Activated T-helper 1 cell treated with anti-CD3 and anti-CD28 coated beads, Interleukin-12 subunit alpha, Interleukin-12 subunit beta, Interleukin-2, Interleukin-4 antibody, amounts not matched to agents 30 ng/mL and 10 ng/mL and 1 ng/mL, durations not matched to agents 14 hours and 24 hours and 36 hours (primary cell): ENCODE measurements around the gene HJV. TPM values are rescaled to one million over a fixed set of nuclear protein-coding genes. Genes with fewer than 3 reads are reported as not detected.

Experiments used
- DNase-seq: peaks from one replicate; pipeline ENCODE4 v3.0.0; 2021; ENCODE audit warnings: low spot score
- H3K27ac Mint-ChIP-seq: one replicate; pipeline ENCODE4 v1.8.0; 2021; ENCODE audit warnings: mild to moderate bottlenecking, mixed read lengths
- H3K27me3 Mint-ChIP-seq: one replicate; pipeline ENCODE4 v1.8.0; 2022; ENCODE audit warnings: mild to moderate bottlenecking, moderate library complexity, mixed read lengths; ENCODE audit not compliant: insufficient read depth
- H3K36me3 Mint-ChIP-seq: one replicate; pipeline ENCODE4 v1.8.0; 2021; ENCODE audit warnings: low read depth, mixed read lengths
- H3K4me1 Mint-ChIP-seq: one replicate; pipeline ENCODE4 v1.8.0; 2021; ENCODE audit warnings: low read depth, mixed read lengths
- H3K4me3 Mint-ChIP-seq: one replicate; pipeline ENCODE4 v1.8.0; 2021; ENCODE audit warnings: mild to moderate bottlenecking, moderate library complexity, mixed read lengths
- H3K9me3 Mint-ChIP-seq: one replicate; pipeline ENCODE4 v1.8.0; 2021; ENCODE audit warnings: mixed read lengths
- intact Hi-C: fragments of 100-400 bp; cut with micrococcal nuclease; formaldehyde crosslinking; loops from one replicate; pipeline ENCODE4 v1.15.1; 2024
- total RNA-seq: library from RNA; stranded (reverse); gene quantifications from 2 replicates; pipeline ENCODE4 v1.2.3, GENCODE V29; 2022

The HJV gene
- total RNA-seq, 1 donor from 2014 or later: not detected

DNA sequence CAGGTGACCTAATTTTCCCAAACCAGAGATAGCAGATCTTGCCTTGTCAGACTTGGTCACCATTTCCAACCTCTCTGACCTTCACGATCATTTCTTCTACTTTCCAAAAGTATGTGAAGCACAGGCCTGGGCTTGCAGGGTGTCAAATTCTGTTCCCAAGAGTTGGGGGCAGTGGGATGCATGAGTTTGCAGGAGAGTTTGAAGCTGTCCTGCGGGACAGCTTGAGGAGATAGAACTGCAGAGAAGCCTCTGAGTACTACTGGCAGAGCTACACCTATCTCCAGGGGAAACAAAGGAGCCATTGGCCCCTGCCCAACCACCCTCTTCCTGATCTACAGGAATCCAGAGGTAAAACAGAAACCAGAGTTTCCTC is 36.4 kb downstream of the HJV start:
- intact Hi-C loops: loop anchor here (1.0 kb wide), 1 partner anchor 9 kb away; no protein-coding TSS in a partner anchor
- Mint-ChIP-seq H3K27ac (peak overlapping the region; percentile 80), H3K9me3 (no peaks in the 10 kb centered on the region)

DNA sequence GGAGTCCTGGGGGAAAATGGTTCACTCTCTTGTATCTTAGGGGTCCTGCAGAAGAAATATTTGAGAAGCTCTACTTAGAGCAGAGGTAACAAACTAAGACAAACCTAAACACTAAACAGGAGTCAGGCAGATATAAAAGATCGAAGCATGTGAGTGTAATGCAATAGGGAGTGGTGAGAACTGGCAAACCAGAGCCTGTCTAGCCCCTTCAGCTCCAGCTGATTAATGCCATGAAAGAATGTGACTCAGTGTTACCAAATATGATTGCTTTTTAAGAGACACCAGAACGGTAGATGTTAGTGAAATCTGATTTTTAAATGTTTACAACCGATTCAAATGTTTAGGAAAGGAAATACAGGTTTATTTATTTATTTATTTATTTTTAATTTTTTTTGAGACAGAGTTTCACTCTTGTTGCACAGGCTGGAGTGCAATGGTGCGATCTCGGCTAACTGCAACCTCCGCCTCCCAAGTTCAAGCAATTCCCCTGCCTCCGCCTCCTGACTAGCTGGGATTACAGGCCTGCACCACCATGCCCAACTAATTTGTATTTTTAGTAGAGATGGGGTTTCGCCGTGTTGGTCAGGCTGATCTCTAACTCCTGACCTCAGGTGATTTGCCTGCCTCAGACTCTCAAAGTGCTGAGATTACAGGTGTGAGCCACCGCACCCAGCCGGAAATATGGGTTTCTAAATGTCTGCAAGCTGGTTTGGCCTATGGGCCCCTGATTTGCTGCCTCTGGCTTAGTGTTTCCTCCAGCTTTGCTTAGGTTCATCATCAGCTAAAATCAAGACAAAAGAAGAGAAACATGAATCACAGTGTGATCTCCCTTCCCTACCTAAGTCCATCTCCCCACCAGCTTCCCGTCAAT is 37.3 kb downstream of the HJV start:
- peak overlapping the region; percentile 80 for H3K27ac Mint-ChIP-seq
- H3K4me1 Mint-ChIP-seq: peaks cover 35% of the 10 kb centered on the region
- peaks cover 2% of the 10 kb centered on the region for H3K36me3 Mint-ChIP-seq
- no peaks in the 10 kb centered on the region for H3K27me3 Mint-ChIP-seq
- intact Hi-C loops: no loop called here
- peak overlapping the region; percentile 23 for H3K4me3 Mint-ChIP-seq
- DNase-seq: no peak
- no peaks in the 10 kb centered on the region for H3K9me3 Mint-ChIP-seq

More for the DNA sequence above, 36.4 kb downstream of the HJV start:
- Mint-ChIP-seq H3K4me3 (peak overlapping the region; percentile 23), H3K36me3 (peaks cover 2% of the 10 kb centered on the region), H3K27me3 (no peaks in the 10 kb centered on the region), H3K4me1 (peaks cover 36% of the 10 kb centered on the region)
- no peak for DNase-seq

DNA sequence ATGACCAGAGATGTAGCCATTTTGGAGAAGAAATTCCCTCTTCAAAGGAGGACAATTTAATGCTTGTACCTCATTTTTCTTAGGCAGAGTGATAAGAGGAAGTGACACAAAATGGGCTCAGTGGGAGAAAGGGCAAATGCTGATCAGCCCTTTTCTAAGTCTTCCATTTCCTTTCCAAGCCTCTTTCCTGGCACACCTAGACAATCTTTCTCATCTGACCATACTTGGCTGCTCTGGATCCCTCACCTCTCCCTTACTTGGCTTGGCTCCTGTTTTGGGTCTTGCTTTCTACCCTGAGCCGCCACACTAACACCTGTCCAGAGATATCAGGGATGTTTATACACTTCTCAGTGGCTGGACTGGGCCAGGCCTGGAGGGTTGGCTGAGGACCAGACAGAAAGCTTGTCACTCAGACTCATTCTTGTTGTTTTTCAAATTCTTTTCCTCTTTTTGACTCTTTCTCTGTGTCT is 38.3 kb downstream of the HJV start:
- H3K27me3 Mint-ChIP-seq: no peaks in the 10 kb centered on the region
- H3K4me1 Mint-ChIP-seq: peaks cover 30% of the 10 kb centered on the region
- no peaks in the 10 kb centered on the region for H3K9me3 Mint-ChIP-seq
- H3K27ac Mint-ChIP-seq: peak overlapping the region; percentile 72
- H3K36me3 Mint-ChIP-seq: peaks cover 2% of the 10 kb centered on the region
- peak overlapping the region; percentile 41 for H3K4me3 Mint-ChIP-seq
- no peak for DNase-seq
- intact Hi-C loops: no loop called here

DNA sequence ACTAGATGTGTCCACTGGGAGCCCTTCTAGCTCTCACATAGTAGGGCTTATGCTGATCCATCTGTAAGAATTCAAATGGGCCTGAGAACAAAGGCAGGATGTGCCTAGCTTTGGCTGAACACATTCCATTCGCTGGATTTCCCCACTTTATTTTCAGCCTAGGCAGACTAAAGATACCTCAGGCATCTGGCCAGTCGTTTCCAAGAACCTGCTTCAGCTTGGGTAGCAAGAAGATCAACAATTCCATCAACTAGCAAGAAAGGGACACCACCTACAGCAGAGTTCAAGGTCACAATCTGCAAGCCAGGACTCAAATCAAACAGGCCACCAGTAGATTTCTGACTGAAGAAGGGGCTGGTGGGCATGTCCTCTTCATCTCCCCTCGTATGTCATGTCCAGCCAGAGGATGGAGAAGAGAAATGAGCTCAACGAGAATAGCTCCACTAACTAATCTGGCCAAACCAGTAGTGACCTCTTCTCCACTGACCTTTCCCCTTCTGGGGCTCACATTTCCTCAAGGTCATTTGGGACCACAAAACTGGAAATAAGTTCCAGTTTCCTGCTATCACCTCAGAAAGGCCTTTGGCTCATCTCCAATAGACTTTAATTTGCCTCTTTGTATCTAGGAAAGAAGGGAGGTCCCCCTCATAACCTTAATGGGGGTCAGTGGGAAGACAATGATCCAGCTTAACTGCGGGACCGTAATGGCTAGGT is 39.4 kb downstream of the HJV start:
- Mint-ChIP-seq H3K27me3 (no peaks in the 10 kb centered on the region), H3K4me1 (peaks cover 22% of the 10 kb centered on the region), H3K36me3 (peaks cover 2% of the 10 kb centered on the region), H3K4me3 (peak overlapping the region; percentile 37), H3K9me3 (no peaks in the 10 kb centered on the region), H3K27ac (no peak overlapping the region)
- intact Hi-C loops: no loop called here
- no peak for DNase-seq

DNA sequence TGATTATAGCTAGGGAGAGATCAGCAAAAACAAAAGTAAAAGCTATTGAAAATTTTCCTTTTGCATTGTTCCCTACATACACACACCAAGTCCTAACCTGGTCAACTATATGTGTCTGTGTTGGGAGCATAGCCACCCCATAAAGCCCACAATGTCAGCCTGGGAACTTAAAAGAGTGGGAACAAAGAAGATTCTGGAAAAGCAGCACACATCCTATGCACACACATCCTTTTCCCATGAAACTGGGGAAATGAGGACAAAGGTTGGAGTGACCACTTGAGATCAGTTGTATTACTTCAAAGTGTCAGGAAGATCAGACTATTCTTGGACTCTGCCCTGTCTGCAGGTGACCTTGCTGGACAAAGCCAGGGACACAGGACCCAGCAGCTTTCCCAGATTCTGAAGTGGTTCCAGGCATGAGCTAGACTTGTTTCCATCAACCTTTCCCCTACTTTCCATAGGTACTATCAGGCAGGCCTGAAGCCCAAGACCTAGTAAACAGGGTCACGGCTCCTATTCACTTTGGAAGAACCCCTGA is 41.0 kb downstream of the HJV start:
- Mint-ChIP-seq H3K27ac (no peak overlapping the region), H3K36me3 (peaks cover 2% of the 10 kb centered on the region), H3K4me1 (peaks cover 12% of the 10 kb centered on the region)

DNA sequence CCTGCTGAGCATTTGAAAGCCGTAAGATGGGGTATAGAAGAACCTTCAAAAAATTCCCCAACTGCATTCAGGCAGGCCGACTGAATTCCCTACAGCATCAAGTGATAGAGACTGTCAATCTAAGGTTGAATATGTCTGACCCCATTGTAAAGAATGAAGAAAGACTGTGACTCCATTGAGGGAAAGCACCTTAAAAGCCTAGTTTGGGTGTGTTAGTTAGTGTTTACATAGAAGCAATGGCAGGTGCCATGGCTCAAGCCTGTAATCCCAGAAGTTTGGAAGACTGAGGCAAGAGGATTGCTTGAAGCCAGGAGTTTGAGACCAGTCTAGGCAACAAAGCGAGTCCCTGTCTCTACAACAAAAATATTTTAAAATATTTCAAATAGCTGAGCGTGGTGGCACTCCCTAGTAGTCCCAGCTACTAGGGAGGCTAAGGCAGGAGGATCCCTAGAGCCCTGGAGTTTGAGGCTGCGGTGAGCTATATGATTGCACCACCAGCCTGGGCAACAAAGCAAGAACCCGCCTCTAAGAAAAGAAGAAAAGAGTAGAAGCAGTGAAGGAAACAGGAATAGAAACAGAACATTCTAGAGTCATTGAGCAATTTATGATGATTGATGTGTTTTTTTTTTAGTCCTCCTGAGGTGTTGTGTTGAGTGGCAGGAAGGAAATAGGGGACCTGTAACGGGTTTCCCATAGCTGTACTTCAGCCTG is 41.6 kb downstream of the HJV start:
- Mint-ChIP-seq H3K4me3 (no peak overlapping the region), H3K27me3 (no peaks in the 10 kb centered on the region), H3K36me3 (peaks cover 2% of the 10 kb centered on the region), H3K4me1 (peaks cover 10% of the 10 kb centered on the region), H3K27ac (no peak overlapping the region), H3K9me3 (no peaks in the 10 kb centered on the region)
- DNase-seq: no peak
- intact Hi-C loops: loop anchor here (1.0 kb wide), 3 partner anchors 16 to 53 kb away; partner anchors contain the start of genes ANKRD34A, POLR3GL, RBM8A and TXNIP

More for the DNA sequence above, 41.0 kb downstream of the HJV start:
- Mint-ChIP-seq H3K9me3 (no peaks in the 10 kb centered on the region), H3K27me3 (no peaks in the 10 kb centered on the region), H3K4me3 (no peak overlapping the region)
- intact Hi-C loops: no loop called here
- DNase-seq: no peak

DNA sequence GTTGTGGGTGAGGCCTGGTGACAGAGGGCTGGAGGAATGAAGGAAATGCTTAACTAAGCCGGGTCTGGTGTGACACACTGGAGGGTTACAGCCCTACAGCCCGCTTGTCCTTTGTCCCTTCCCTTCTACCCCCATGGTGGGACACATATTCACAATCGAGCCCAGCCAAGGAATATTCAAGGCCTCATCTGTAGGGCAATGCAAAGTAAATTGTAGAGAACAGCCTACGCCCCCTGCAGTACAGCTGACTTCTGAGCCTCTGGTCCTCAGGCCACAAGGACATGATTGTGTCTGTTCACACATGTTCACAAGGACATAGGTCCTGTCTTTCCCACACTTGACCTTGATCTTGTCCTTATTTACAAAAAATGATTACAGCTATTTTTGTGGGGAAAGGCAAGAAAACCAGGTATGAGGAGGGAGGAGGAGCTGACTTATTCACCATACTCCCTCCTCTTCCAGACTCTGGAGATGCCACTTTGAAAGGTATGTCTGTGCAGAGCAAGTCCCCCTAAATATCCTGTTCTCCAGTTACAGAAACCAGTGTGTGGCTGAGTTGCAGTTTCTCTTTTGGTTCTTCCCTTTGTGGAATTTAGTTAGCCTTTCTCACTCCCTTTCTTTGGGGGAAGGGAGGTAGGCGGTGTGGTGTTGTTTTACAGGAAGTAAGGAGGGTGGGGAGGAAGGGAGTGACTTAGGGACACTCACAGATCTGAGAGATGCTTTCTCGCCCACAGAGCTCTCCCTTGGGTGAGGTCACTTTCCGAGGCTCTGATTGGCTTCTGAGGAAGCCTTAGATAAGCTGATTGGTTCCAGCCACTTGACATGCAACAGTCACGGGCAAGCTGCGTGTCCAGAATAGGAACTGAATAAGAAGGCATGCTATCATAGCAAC is 42.4 kb downstream of the HJV start:
- no peak overlapping the region for H3K27ac Mint-ChIP-seq
- H3K36me3 Mint-ChIP-seq: no peaks in the 10 kb centered on the region
- no peaks in the 10 kb centered on the region for H3K9me3 Mint-ChIP-seq
- H3K27me3 Mint-ChIP-seq: no peaks in the 10 kb centered on the region
- no peak overlapping the region for H3K4me3 Mint-ChIP-seq
- H3K4me1 Mint-ChIP-seq: peaks cover 9% of the 10 kb centered on the region
- intact Hi-C loops: loop anchor here (1.0 kb wide), 4 partner anchors 15 to 57 kb away; partner anchors contain the start of genes ANKRD34A, POLR3GL, RBM8A and TXNIP
- DNase-seq: peak; percentile 87

DNA sequence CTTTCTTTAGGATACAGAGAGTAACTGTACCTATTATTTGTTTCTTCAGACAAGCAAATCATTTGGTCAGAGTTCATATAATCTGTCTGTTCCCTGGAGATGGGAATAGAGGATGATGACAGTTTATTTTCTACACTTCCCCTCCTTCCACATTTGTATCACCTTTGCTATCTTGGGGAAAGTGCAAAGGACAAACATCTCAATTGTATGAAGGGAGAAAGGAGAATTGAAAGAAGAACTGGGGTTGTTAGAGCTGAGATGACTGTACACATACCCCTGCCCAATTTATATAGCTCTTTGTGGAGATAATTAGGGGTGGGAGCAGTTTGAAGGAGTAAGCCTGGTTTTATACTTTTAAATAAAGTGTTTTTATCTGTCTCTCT is 43.1 kb downstream of the HJV start:
- no peaks in the 10 kb centered on the region for H3K27me3 Mint-ChIP-seq
- H3K4me3 Mint-ChIP-seq: no peak overlapping the region
- H3K27ac Mint-ChIP-seq: no peak overlapping the region
- H3K4me1 Mint-ChIP-seq: peaks cover 9% of the 10 kb centered on the region
- intact Hi-C loops: loop anchor here (1.0 kb wide), 1 partner anchor 58 kb away; no protein-coding TSS in a partner anchor
- no peak for DNase-seq
- H3K9me3 Mint-ChIP-seq: no peaks in the 10 kb centered on the region
- no peaks in the 10 kb centered on the region for H3K36me3 Mint-ChIP-seq

DNA sequence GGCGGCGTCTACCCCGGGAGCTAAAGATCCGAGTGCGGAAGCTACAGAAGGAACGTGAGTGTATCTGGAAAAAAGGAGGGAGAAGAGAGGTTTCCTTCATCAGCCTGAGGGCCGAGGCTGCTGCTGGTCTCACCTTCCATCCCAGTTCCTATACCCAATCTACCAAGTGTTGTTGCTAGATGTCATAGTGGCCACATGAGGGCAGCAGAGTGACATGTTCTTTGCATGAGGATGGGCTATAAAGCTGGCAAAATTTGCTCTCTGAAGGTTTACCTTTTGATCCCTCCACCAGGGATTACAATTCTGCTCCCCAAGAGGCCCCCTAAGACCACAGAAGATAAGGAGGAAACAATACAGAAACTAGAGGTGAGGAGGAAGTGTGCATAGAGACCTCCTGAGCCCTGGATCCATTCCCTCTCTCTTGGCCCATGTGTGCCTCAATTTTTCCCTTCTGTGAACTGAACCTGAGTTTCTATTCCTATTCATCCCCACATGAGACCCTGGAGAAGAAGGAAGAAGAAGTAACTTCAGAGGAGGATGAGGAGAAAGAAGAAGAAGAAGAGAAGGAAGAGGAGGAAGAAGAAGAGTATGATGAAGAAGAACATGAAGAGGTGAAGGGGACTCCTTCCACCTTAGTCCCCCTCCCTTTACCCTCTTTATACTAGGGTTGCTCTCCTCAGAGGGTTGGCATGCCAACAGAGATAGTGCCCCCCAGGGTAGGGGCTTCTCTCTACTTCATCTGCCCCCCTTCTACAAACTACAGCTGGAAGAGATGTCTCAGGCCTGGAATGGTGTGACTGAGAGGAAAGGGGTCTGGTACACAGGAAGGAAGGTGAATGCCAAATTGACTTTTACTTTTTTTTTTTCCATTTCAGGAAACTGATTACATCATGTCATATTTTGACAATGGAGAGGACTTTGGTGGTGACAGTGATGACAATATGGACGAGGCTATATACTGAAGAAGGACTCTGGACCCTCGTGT is 43.8 kb downstream of the HJV start:
- Mint-ChIP-seq H3K9me3 (no peaks in the 10 kb centered on the region), H3K36me3 (peaks cover 3% of the 10 kb centered on the region), H3K27me3 (no peaks in the 10 kb centered on the region), H3K4me1 (peaks cover 13% of the 10 kb centered on the region), H3K27ac (no peak overlapping the region), H3K4me3 (no peak overlapping the region)
- intact Hi-C loops: loop anchor here (1.0 kb wide), 3 partner anchors 30 to 59 kb away; no protein-coding TSS in a partner anchor
- peak; percentile 62 for DNase-seq

DNA sequence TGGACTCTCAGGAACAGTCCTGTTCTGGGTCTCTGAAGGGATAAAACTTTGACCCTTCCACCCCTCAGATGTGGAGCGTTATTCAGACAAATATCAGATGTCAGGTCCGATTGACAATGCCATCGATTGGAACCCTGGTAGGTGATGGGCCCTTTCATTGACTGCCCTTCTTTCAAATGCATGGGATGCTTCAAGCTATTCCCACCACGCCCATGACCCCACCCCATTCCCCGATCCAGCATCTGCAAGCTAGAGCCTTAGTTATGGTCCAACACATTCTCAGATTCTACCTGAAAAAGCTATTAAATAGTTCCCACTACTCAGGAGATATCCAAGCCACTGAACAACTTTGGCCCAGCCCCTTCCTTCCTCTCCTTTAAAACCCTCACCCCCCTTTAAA is 44.5 kb downstream of the HJV start:
- Mint-ChIP-seq H3K36me3 (peaks cover 3% of the 10 kb centered on the region), H3K4me3 (no peak overlapping the region), H3K4me1 (peaks cover 15% of the 10 kb centered on the region), H3K27ac (no peak overlapping the region), H3K9me3 (no peaks in the 10 kb centered on the region), H3K27me3 (no peaks in the 10 kb centered on the region)
- intact Hi-C loops: loop anchor here (1.0 kb wide), 2 partner anchors 30 to 36 kb away; no protein-coding TSS in a partner anchor
- DNase-seq: no peak

DNA sequence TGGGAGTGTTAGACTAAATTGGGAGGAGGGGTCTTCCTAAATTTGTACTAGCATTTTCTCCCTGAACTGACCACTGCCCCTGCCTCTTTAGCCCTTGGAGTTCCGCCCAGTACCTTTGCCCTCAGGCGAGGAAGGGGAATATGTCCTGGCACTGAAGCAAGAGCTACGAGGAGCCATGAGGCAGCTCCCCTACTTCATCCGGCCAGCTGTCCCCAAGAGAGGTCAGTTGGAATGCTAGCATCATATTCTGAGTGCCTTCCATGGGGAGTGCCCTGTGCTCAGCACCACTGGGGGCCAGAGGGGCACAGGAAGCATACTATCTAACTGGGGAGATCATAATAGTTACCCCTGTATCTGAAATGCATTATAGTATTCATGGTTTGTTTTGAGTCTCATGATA is 46.3 kb downstream of the HJV start:
- no peak overlapping the region for H3K27ac Mint-ChIP-seq
- no peak for DNase-seq
- no peaks in the 10 kb centered on the region for H3K27me3 Mint-ChIP-seq
- peaks cover 15% of the 10 kb centered on the region for H3K4me1 Mint-ChIP-seq
- H3K9me3 Mint-ChIP-seq: no peaks in the 10 kb centered on the region
- no peak overlapping the region for H3K4me3 Mint-ChIP-seq
- H3K36me3 Mint-ChIP-seq: peaks cover 3% of the 10 kb centered on the region
- intact Hi-C loops: no loop called here
